Loucy (cell line): Measurements from ENCODE around the gene TMCO2.

Source experiments
- H2AFZ ChIP-seq: fragments of 200-600 bp; sonication (generic); 2 replicates; pipeline ENCODE4 v1.6.0; 2016; ENCODE audit warnings: antibody characterized with exemption, mild to moderate bottlenecking, low read length, moderate library complexity
- H3F3A ChIP-seq: fragments of 200-600 bp; 2 replicates; pipeline ENCODE4 v1.6.0; 2016; ENCODE audit warnings: antibody characterized with exemption, low read depth, mild to moderate bottlenecking
- H3K27me3 ChIP-seq: fragments of 200-600 bp; sonication (generic); 2 replicates; pipeline ENCODE4 v1.6.1; 2014; ENCODE audit warnings: low read length, mild to moderate bottlenecking; ENCODE audit not compliant: insufficient read depth, poor library complexity, severe bottlenecking
- H3K36me3 ChIP-seq: fragments of 200-600 bp; sonication (generic); 2 replicates; pipeline ENCODE4 v1.6.1; 2016; ENCODE audit warnings: low read length; ENCODE audit not compliant: insufficient read depth
- H3K4me1 ChIP-seq: fragments of 200-600 bp; sonication (generic); 2 replicates; pipeline ENCODE4 v1.5.1; 2014; ENCODE audit warnings: low read length, mild to moderate bottlenecking; ENCODE audit not compliant: insufficient read depth, poor library complexity, severe bottlenecking
- H3K4me2 ChIP-seq: fragments of 200-600 bp; sonication (generic); 2 replicates; pipeline ENCODE4 v1.6.0; 2014; ENCODE audit warnings: antibody characterized with exemption, low read length, low read depth, mild to moderate bottlenecking; ENCODE audit not compliant: poor library complexity, severe bottlenecking
- H3K4me3 ChIP-seq: fragments of 200-600 bp; sonication (generic); 2 replicates; pipeline ENCODE4 v1.5.1; 2014; ENCODE audit warnings: low read length, mild to moderate bottlenecking, mixed read lengths; ENCODE audit not compliant: poor library complexity, severe bottlenecking
- H3K79me2 ChIP-seq: fragments of 200-600 bp; sonication (generic); 2 replicates; pipeline ENCODE4 v1.6.1; 2014; ENCODE audit warnings: low read length; ENCODE audit not compliant: insufficient read depth
- H3K9ac ChIP-seq: fragments of 200-600 bp; sonication (generic); 2 replicates; pipeline ENCODE4 v1.6.0; 2014; ENCODE audit warnings: mild to moderate bottlenecking, low read depth, low read length, moderate library complexity; ENCODE audit not compliant: poor library complexity, severe bottlenecking
- H3K9me2 ChIP-seq: fragments of 200-600 bp; sonication (generic); replicated peaks from 2 replicates; pipeline ENCODE4 v1.6.1; 2016; ENCODE audit warnings: low read depth, low read length, mixed read lengths
- H3K9me3 ChIP-seq: fragments of 200-600 bp; sonication (generic); 2 replicates; pipeline ENCODE4 v1.6.1; 2014; ENCODE audit warnings: mild to moderate bottlenecking, antibody characterized with exemption, low read length, low read depth; ENCODE audit not compliant: insufficient read depth
- H4K20me1 ChIP-seq: fragments of 200-600 bp; sonication (generic); 2 replicates; pipeline ENCODE4 v1.6.0; 2014; ENCODE audit warnings: antibody characterized with exemption, low read length, mild to moderate bottlenecking; ENCODE audit not compliant: insufficient read depth, poor library complexity, severe bottlenecking
- CTCF ChIP-seq: fragments of 200-600 bp; sonication (generic); conservative IDR thresholded peaks from 2 replicates; pipeline ENCODE4 v1.5.1; 2014; ENCODE audit warnings: mild to moderate bottlenecking, antibody characterized with exemption, low read length
- EZH2phosphoT487 ChIP-seq: fragments of 200-600 bp; IDR thresholded peaks from 2 replicates; pipeline ENCODE4 v1.6.1; 2018; ENCODE audit warnings: antibody characterized with exemption, mild to moderate bottlenecking, moderate library complexity, borderline replicate concordance

The TMCO2 gene

GRCh38 chr1:40272653-40273213 lies 25.0 kb downstream of the TMCO2 start:
- Histone ChIP-seq H3K4me1 (no peaks in the 10 kb centered on the region), H3K79me2 (no peaks in the 10 kb centered on the region), H3K4me2 (no peak overlapping the region), H3K9ac (no peak overlapping the region), H3K36me3 (peaks cover 58% of the 10 kb centered on the region), H3K9me2 (no peaks in the 10 kb centered on the region), H3K9me3 (no peaks in the 10 kb centered on the region), H3K4me3 (no peak overlapping the region), H4K20me1 (peaks cover 3% of the 10 kb centered on the region), H3F3A (no peaks in the 10 kb centered on the region), H2AFZ (no peak overlapping the region), H3K27me3 (no peaks in the 10 kb centered on the region)
- TF ChIP-seq CTCF (no peak), EZH2phosphoT487 (no peak)

- Histone ChIP-seq H3F3A (no peaks in the 10 kb centered on the region), H3K4me3 (no peak overlapping the region), H3K9me3 (no peaks in the 10 kb centered on the region), H4K20me1 (no peaks in the 10 kb centered on the region), H2AFZ (no peak overlapping the region), H3K36me3 (peaks cover 49% of the 10 kb centered on the region), H3K9me2 (no peaks in the 10 kb centered on the region), H3K27me3 (no peaks in the 10 kb centered on the region), H3K4me1 (no peaks in the 10 kb centered on the region), H3K79me2 (no peaks in the 10 kb centered on the region), H3K9ac (no peak overlapping the region), H3K4me2 (no peak overlapping the region)
- TF ChIP-seq CTCF (no peak), EZH2phosphoT487 (no peak)
These were observed 25.9 kb downstream of the TMCO2 start for GRCh38 chr1:40273547-40274166.

GRCh38 chr1:40274331-40274730 lies 26.6 kb downstream of the TMCO2 start:
- Histone ChIP-seq H3K4me3 (no peak overlapping the region), H3K4me1 (no peaks in the 10 kb centered on the region), H2AFZ (no peak overlapping the region), H3K4me2 (no peak overlapping the region), H3K79me2 (no peaks in the 10 kb centered on the region), H3K36me3 (peaks cover 49% of the 10 kb centered on the region), H4K20me1 (peaks cover 3% of the 10 kb centered on the region), H3K9me2 (no peaks in the 10 kb centered on the region), H3K9ac (no peak overlapping the region), H3K27me3 (no peaks in the 10 kb centered on the region), H3K9me3 (no peaks in the 10 kb centered on the region), H3F3A (no peaks in the 10 kb centered on the region)
- TF ChIP-seq EZH2phosphoT487 (no peak), CTCF (no peak)
